WTC11 (cell line): ENCODE data around the gene C1QL2. TPM values are rescaled to one million over a fixed set of nuclear protein-coding genes. Genes with fewer than 3 reads are reported as not detected.

Source experiments
- ATAC-seq: fragments of 200-7000 bp; cut with Tn5 transposase; 2 replicates; pipeline ENCODE4 v1.10.0; 2021; ENCODE audit warnings: mild to moderate bottlenecking, moderate library complexity
- CTCF ChIA-PET: fragments of 300-600 bp; sonication (Branson Sonifier 250); formaldehyde crosslinking; loops from one replicate; lab custom pipeline; 2021; ENCODE audit warnings: antibody characterized with exemption; lab: Charles Lee
- POLR2A ChIA-PET: fragments of 350-600 bp; sonication (Branson Sonifier 250); formaldehyde crosslinking; loops from one replicate; lab custom pipeline; 2021; ENCODE audit warnings: antibody characterized with exemption; lab: Charles Lee
- DNase-seq: peaks from one replicate; pipeline ENCODE4 v3.0.0; 2021; ENCODE audit warnings: low spot score
- H3K27ac Mint-ChIP-seq: 2 replicates; pipeline ENCODE4 v1.8.0; 2021; ENCODE audit warnings: mixed read lengths
- H3K27me3 Mint-ChIP-seq: 2 replicates; pipeline ENCODE4 v1.8.0; 2021; ENCODE audit warnings: low read depth, mild to moderate bottlenecking, moderate library complexity, mixed read lengths
- H3K36me3 Mint-ChIP-seq: 2 replicates; pipeline ENCODE4 v1.8.0; 2021; ENCODE audit warnings: mixed read lengths
- H3K4me1 Mint-ChIP-seq: 2 replicates; pipeline ENCODE4 v1.8.0; 2022; ENCODE audit warnings: mixed read lengths
- H3K4me3 Mint-ChIP-seq: 2 replicates; pipeline ENCODE4 v1.8.0; 2021; ENCODE audit warnings: mild to moderate bottlenecking, moderate library complexity, mixed read lengths
- H3K9me3 Mint-ChIP-seq: 2 replicates; pipeline ENCODE4 v1.8.0; 2021; ENCODE audit warnings: mixed read lengths
- ATF1 ChIP-seq: sonication (generic); formaldehyde crosslinking; IDR thresholded peaks from 2 replicates; pipeline ENCODE4 v1.8.1; 2023; ENCODE audit warnings: mild to moderate bottlenecking, moderate library complexity, missing genetic modification reagents
- FOXP1 ChIP-seq: sonication (generic); formaldehyde crosslinking; IDR thresholded peaks from 2 replicates; pipeline ENCODE4 v1.8.0; 2022; ENCODE audit warnings: missing genetic modification reagents, mild to moderate bottlenecking, moderate library complexity, borderline replicate concordance
- JUN ChIP-seq: sonication (generic); formaldehyde crosslinking; IDR thresholded peaks from 2 replicates; pipeline ENCODE4 v1.8.0; 2023; ENCODE audit warnings: mild to moderate bottlenecking, missing genetic modification reagents
- MXD4 ChIP-seq: fragments of 250-450 bp; sonication (Bioruptor Pico); IDR thresholded peaks from 2 replicates; pipeline ENCODE4 v1.8.0; 2021; ENCODE audit warnings: mild to moderate bottlenecking, moderate library complexity, borderline replicate concordance
- MYBL2 ChIP-seq: sonication (generic); formaldehyde crosslinking; IDR thresholded peaks from 2 replicates; pipeline ENCODE4 v1.8.1; 2023; ENCODE audit warnings: mild to moderate bottlenecking, moderate library complexity, missing genetic modification reagents
- NR3C1 ChIP-seq: sonication (generic); formaldehyde crosslinking; conservative IDR thresholded peaks from 2 replicates; pipeline ENCODE4 v1.8.1; 2023; ENCODE audit warnings: low read depth, mild to moderate bottlenecking, missing genetic modification reagents
- RELA ChIP-seq: sonication (generic); formaldehyde crosslinking; IDR thresholded peaks from 2 replicates; pipeline ENCODE4 v1.8.1; 2022; ENCODE audit warnings: missing genetic modification reagents, mild to moderate bottlenecking, borderline replicate concordance
- SP1 ChIP-seq: sonication (generic); formaldehyde crosslinking; conservative IDR thresholded peaks from 2 replicates; pipeline ENCODE4 v1.8.1; 2022; ENCODE audit warnings: missing genetic modification reagents
- ZNF121 ChIP-seq: sonication (generic); formaldehyde crosslinking; IDR thresholded peaks from 2 replicates; pipeline ENCODE4 v1.8.0; 2023; ENCODE audit warnings: missing genetic modification reagents
- ZNF232 ChIP-seq: sonication (generic); formaldehyde crosslinking; IDR thresholded peaks from 2 replicates; pipeline ENCODE4 v1.8.0; 2022; ENCODE audit warnings: mild to moderate bottlenecking, missing genetic modification reagents
- ZNF423 ChIP-seq: fragments of 250-450 bp; sonication (Bioruptor Pico); IDR thresholded peaks from 2 replicates; pipeline ENCODE4 v2.1.2; 2022; ENCODE audit warnings: mild to moderate bottlenecking, moderate library complexity
- ZNF671 ChIP-seq: fragments of 250-450 bp; sonication (Bioruptor Pico); IDR thresholded peaks from 2 replicates; pipeline ENCODE4 v1.8.0; 2021; ENCODE audit warnings: mild to moderate bottlenecking
- total RNA-seq: library from RNA; stranded (reverse); gene quantifications from 3 replicates; pipeline ENCODE4 v1.2.3, GENCODE V29; 2021
- TF ChIP-seq, protein P1 (sequence below): sonication (generic); formaldehyde crosslinking; IDR thresholded peaks from 2 replicates; pipeline ENCODE4 v1.8.1; 2022; ENCODE audit warnings: missing genetic modification reagents, borderline replicate concordance
- TF ChIP-seq, protein P2 (sequence below): sonication (generic); formaldehyde crosslinking; IDR thresholded peaks from 2 replicates; pipeline ENCODE4 v1.8.1; 2023; ENCODE audit warnings: mild to moderate bottlenecking, missing genetic modification reagents, moderate library complexity
- TF ChIP-seq, protein P3 (sequence below): sonication (generic); formaldehyde crosslinking; conservative IDR thresholded peaks from 2 replicates; pipeline ENCODE4 v1.8.1; 2023; ENCODE audit warnings: mild to moderate bottlenecking, low read depth, missing genetic modification reagents, moderate library complexity
- TF ChIP-seq, protein P4 (sequence below): fragments of 250-450 bp; sonication (Bioruptor Pico); IDR thresholded peaks from 2 replicates; pipeline ENCODE4 v1.9.0; 2021; ENCODE audit warnings: mild to moderate bottlenecking
- TF ChIP-seq, protein P5 (sequence below): sonication (generic); formaldehyde crosslinking; IDR thresholded peaks from 2 replicates; pipeline ENCODE4 v1.8.1; 2023; ENCODE audit warnings: mild to moderate bottlenecking, missing genetic modification reagents
- TF ChIP-seq, protein P6 (sequence below): sonication (generic); formaldehyde crosslinking; IDR thresholded peaks from 2 replicates; pipeline ENCODE4 v1.8.0; 2022; ENCODE audit warnings: mild to moderate bottlenecking, missing genetic modification reagents
- TF ChIP-seq, protein P7 (sequence below): fragments of 250-450 bp; sonication (Bioruptor Pico); IDR thresholded peaks from 2 replicates; pipeline ENCODE4 v2.1.2; 2022; ENCODE audit warnings: mild to moderate bottlenecking, moderate library complexity
- TF ChIP-seq, protein P8 (sequence below): sonication (generic); formaldehyde crosslinking; IDR thresholded peaks from 2 replicates; pipeline ENCODE4 v1.8.0; 2023; ENCODE audit warnings: missing genetic modification reagents, mild to moderate bottlenecking, borderline replicate concordance

Gene C1QL2
- total RNA-seq, 1 experiment from 2014 or later = 1.0 TPM

DNA sequence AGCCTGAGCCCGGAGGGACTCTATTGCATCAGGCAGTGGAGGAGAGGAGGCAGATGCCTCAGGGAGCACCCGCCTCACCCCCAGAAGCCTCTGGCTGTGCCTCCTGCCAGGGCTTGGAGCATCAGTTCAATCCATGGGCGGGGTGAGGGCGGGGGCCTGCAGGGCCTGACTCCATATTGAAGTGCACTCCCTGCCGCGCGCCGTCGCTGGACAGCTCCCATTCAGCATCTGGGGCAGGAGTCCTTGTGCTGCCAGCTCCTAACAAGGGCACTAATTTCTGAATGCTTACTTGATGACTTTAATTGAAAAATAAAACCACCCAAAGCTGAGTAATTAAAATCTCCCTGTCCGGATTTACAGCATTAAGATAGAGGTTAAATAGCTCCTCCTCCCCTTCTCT is 23.8 kb downstream of the C1QL2 start:
- ChIA-PET CTCF (interaction anchor here (1.3 to 2.5 kb wide), 2 partner anchors 8 to 155 kb away, joined by 3 to 17 read pairs; no protein-coding TSS in a partner anchor), POLR2A (no interaction called here)
- H3K27ac Mint-ChIP-seq = no peak overlapping the region
- no peaks in the 10 kb centered on the region for H3K9me3 Mint-ChIP-seq
- no peak for DNase-seq
- H3K27me3 Mint-ChIP-seq = peaks cover 9% of the 10 kb centered on the region
- no peak for ATAC-seq
- H3K36me3 Mint-ChIP-seq = no peaks in the 10 kb centered on the region
- H3K4me3 Mint-ChIP-seq = no peak overlapping the region
- peaks cover 27% of the 10 kb centered on the region for H3K4me1 Mint-ChIP-seq
- TF ChIP-seq ZNF423 (CRISPR knock-in tag) (no peak), MXD4 (CRISPR knock-in tag) (no peak), ZNF671 (CRISPR knock-in tag) (no peak)

DNA sequence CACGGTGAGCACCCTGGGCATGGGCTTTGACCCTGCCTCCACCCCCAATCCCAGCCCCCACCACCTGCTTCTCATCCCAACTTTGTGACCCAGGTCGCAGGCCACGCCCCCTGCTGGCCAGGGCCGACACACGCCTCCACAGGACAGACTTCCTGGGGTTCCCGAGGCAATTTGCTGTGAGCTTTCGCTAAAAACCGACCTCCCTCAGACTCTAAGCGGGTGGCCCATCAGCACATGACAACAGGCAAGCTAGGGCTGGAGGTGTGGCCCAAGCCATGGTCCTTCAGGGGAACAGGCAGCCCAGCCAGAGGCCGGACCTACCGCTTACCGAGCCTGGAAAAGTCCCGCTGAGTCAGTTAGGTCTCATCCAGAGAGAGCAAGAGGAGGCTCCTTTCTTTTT is 31.9 kb downstream of the C1QL2 start:
- ChIA-PET CTCF (interaction anchor here (0.5 to 4.6 kb wide), 49 partner anchors 9 to 815 kb away, joined by 3 to 21 read pairs (median 4); partner anchors contain the start of gene STEAP3), POLR2A (no interaction called here)
- Mint-ChIP-seq H3K36me3 (no peaks in the 10 kb centered on the region), H3K27me3 (peaks cover 30% of the 10 kb centered on the region), H3K27ac (no peak overlapping the region), H3K9me3 (no peaks in the 10 kb centered on the region), H3K4me1 (peaks cover 46% of the 10 kb centered on the region), H3K4me3 (peak overlapping the region; percentile 54)
- DNase-seq (peak; percentile 85), ATAC-seq (peak; percentile 92)
- TF ChIP-seq ZNF232 (CRISPR knock-in tag) (no peak), NR3C1 (CRISPR knock-in tag) (no peak), SP1 (CRISPR knock-in tag) (0 out of 2 replicates have a peak, but pooled peaks have one; percentile 49), FOXP1 (CRISPR knock-in tag) (0 out of 2 replicates have a peak, but pooled peaks have one; percentile 26), ZNF121 (no peak), MYBL2 (0 out of 2 replicates have a peak, but pooled peaks have one; percentile 20), JUN (CRISPR knock-in tag) (no peak), RELA (no peak), ATF1 (CRISPR knock-in tag) (no peak)
- TF ChIP-seq, protein P1, sequence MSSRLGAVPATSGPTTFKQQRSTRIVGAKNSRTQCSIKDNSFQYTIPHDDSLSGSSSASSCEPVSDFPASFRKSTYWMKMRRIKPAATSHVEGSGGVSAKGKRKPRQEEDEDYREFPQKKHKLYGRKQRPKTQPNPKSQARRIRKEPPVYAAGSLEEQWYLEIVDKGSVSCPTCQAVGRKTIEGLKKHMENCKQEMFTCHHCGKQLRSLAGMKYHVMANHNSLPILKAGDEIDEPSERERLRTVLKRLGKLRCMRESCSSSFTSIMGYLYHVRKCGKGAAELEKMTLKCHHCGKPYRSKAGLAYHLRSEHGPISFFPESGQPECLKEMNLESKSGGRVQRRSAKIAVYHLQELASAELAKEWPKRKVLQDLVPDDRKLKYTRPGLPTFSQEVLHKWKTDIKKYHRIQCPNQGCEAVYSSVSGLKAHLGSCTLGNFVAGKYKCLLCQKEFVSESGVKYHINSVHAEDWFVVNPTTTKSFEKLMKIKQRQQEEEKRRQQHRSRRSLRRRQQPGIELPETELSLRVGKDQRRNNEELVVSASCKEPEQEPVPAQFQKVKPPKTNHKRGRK = no peak
- TF ChIP-seq, protein P2, sequence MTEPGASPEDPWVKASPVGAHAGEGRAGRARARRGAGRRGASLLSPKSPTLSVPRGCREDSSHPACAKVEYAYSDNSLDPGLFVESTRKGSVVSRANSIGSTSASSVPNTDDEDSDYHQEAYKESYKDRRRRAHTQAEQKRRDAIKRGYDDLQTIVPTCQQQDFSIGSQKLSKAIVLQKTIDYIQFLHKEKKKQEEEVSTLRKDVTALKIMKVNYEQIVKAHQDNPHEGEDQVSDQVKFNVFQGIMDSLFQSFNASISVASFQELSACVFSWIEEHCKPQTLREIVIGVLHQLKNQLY (CRISPR knock-in tag) = no peak
- TF ChIP-seq, protein P3, sequence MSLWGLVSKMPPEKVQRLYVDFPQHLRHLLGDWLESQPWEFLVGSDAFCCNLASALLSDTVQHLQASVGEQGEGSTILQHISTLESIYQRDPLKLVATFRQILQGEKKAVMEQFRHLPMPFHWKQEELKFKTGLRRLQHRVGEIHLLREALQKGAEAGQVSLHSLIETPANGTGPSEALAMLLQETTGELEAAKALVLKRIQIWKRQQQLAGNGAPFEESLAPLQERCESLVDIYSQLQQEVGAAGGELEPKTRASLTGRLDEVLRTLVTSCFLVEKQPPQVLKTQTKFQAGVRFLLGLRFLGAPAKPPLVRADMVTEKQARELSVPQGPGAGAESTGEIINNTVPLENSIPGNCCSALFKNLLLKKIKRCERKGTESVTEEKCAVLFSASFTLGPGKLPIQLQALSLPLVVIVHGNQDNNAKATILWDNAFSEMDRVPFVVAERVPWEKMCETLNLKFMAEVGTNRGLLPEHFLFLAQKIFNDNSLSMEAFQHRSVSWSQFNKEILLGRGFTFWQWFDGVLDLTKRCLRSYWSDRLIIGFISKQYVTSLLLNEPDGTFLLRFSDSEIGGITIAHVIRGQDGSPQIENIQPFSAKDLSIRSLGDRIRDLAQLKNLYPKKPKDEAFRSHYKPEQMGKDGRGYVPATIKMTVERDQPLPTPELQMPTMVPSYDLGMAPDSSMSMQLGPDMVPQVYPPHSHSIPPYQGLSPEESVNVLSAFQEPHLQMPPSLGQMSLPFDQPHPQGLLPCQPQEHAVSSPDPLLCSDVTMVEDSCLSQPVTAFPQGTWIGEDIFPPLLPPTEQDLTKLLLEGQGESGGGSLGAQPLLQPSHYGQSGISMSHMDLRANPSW = no peak
- TF ChIP-seq, protein P4, sequence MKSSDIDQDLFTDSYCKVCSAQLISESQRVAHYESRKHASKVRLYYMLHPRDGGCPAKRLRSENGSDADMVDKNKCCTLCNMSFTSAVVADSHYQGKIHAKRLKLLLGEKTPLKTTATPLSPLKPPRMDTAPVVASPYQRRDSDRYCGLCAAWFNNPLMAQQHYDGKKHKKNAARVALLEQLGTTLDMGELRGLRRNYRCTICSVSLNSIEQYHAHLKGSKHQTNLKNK (CRISPR knock-in tag) = no peak
- TF ChIP-seq, protein P5, sequence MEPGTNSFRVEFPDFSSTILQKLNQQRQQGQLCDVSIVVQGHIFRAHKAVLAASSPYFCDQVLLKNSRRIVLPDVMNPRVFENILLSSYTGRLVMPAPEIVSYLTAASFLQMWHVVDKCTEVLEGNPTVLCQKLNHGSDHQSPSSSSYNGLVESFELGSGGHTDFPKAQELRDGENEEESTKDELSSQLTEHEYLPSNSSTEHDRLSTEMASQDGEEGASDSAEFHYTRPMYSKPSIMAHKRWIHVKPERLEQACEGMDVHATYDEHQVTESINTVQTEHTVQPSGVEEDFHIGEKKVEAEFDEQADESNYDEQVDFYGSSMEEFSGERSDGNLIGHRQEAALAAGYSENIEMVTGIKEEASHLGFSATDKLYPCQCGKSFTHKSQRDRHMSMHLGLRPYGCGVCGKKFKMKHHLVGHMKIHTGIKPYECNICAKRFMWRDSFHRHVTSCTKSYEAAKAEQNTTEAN (CRISPR knock-in tag) = no peak
- TF ChIP-seq, protein P6, sequence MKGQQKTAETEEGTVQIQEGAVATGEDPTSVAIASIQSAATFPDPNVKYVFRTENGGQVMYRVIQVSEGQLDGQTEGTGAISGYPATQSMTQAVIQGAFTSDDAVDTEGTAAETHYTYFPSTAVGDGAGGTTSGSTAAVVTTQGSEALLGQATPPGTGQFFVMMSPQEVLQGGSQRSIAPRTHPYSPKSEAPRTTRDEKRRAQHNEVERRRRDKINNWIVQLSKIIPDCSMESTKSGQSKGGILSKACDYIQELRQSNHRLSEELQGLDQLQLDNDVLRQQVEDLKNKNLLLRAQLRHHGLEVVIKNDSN (CRISPR knock-in tag) = no peak
- TF ChIP-seq, protein P7, sequence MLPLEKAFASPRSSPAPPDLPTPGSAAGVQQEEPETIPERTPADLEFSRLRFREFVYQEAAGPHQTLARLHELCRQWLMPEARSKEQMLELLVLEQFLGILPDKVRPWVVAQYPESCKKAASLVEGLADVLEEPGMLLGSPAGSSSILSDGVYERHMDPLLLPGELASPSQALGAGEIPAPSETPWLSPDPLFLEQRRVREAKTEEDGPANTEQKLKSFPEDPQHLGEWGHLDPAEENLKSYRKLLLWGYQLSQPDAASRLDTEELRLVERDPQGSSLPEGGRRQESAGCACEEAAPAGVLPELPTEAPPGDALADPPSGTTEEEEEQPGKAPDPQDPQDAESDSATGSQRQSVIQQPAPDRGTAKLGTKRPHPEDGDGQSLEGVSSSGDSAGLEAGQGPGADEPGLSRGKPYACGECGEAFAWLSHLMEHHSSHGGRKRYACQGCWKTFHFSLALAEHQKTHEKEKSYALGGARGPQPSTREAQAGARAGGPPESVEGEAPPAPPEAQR (CRISPR knock-in tag) = no peak
- TF ChIP-seq, protein P8, sequence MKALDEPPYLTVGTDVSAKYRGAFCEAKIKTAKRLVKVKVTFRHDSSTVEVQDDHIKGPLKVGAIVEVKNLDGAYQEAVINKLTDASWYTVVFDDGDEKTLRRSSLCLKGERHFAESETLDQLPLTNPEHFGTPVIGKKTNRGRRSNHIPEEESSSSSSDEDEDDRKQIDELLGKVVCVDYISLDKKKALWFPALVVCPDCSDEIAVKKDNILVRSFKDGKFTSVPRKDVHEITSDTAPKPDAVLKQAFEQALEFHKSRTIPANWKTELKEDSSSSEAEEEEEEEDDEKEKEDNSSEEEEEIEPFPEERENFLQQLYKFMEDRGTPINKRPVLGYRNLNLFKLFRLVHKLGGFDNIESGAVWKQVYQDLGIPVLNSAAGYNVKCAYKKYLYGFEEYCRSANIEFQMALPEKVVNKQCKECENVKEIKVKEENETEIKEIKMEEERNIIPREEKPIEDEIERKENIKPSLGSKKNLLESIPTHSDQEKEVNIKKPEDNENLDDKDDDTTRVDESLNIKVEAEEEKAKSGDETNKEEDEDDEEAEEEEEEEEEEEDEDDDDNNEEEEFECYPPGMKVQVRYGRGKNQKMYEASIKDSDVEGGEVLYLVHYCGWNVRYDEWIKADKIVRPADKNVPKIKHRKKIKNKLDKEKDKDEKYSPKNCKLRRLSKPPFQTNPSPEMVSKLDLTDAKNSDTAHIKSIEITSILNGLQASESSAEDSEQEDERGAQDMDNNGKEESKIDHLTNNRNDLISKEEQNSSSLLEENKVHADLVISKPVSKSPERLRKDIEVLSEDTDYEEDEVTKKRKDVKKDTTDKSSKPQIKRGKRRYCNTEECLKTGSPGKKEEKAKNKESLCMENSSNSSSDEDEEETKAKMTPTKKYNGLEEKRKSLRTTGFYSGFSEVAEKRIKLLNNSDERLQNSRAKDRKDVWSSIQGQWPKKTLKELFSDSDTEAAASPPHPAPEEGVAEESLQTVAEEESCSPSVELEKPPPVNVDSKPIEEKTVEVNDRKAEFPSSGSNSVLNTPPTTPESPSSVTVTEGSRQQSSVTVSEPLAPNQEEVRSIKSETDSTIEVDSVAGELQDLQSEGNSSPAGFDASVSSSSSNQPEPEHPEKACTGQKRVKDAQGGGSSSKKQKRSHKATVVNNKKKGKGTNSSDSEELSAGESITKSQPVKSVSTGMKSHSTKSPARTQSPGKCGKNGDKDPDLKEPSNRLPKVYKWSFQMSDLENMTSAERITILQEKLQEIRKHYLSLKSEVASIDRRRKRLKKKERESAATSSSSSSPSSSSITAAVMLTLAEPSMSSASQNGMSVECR = no peak
